HepG2 (cell line): ENCODE measurements around the gene PRM2. TPM values are rescaled to one million over a fixed set of nuclear protein-coding genes. Genes with fewer than 3 reads are reported as not detected.

Source experiments
- ATAC-seq: fragments of 200-7000 bp; cut with Tn5 transposase; 3 replicates; pipeline ENCODE4 v1.9.1; 2020; ENCODE audit warnings: mild to moderate bottlenecking, moderate library complexity
- BruUV-seq: library from RNA; stranded (reverse); fragments of 400-500 nt; replicated peaks from 2 replicates; lab custom pipeline; 2021; lab: Mats Ljungman, UMichigan
- CTCF ChIA-PET: fragments of 300-600 bp; formaldehyde crosslinking; extraction: SDS; loops from one replicate; lab custom pipeline; 2021; ENCODE audit warnings: low total read pairs, inconsistent platforms, low intra/inter-chr PET ratio; lab: Yijun Ruan, JAX
- POLR2A ChIA-PET: fragments of 350-600 bp; sonication (Branson Sonifier 250); formaldehyde crosslinking; loops from one replicate; lab custom pipeline; 2020; ENCODE audit warnings: antibody characterized with exemption, inconsistent platforms; lab: Yijun Ruan, JAX
- DNase-seq: peaks from one replicate; pipeline ENCODE4 v3.0.0-alpha.2; 2015; ENCODE audit warnings: low spot score
- FAIRE-seq: peaks from 3 replicates; lab custom pipeline; 2011; peaks lifted over from hg19 to GRCh38; lab: Jason Lieb, UNC
- H2AFZ ChIP-seq: one replicate; pipeline ENCODE4 v1.6.1; 2011; ENCODE audit warnings: low read length, inconsistent platforms
- H3K27ac ChIP-seq: fragments of 300-600 bp; 3 replicates; pipeline ENCODE4 v1.8.0; 2011; ENCODE audit warnings: mixed run types, mild to moderate bottlenecking, mixed read lengths, low read length, inconsistent platforms; ENCODE audit not compliant: insufficient read depth; ENCODE audit errors: extremely low read length
- H3K27me3 ChIP-seq, 2 experiments: fragments of 200-600 bp in 1 of 2; 2 replicates in 1 of 2; 3 replicates in 1 of 2; pipeline versions ENCODE4 v1.6.0 to v1.8.0; 2011; ENCODE audit warnings: low read length in 2 of 2, mild to moderate bottlenecking in 2 of 2, moderate library complexity in 2 of 2, inconsistent platforms in 1 of 2; ENCODE audit not compliant: insufficient read depth in 2 of 2, control insufficient read depth in 1 of 2
- H3K36me3 ChIP-seq, 2 experiments: fragments of 200-600 bp in 1 of 2; replicated peaks in 1 of 2; 2 replicates in 1 of 2; 3 replicates in 1 of 2; pipeline versions ENCODE4 v1.5.1 to v1.8.0; 2011; ENCODE audit warnings: low read length in 2 of 2, inconsistent platforms in 1 of 2; ENCODE audit not compliant: insufficient read depth in 2 of 2, control insufficient read depth in 1 of 2
- H3K4me1 ChIP-seq: 2 replicates; pipeline ENCODE4 v1.5.1; 2012; ENCODE audit warnings: low read length, inconsistent platforms; ENCODE audit not compliant: insufficient read depth
- H3K4me2 ChIP-seq: 2 replicates; pipeline ENCODE4 v1.6.0; 2011; ENCODE audit warnings: low read depth, low read length, inconsistent platforms
- H3K4me3 ChIP-seq, 3 experiments: fragments of 200-600 bp in 1 of 3; sonication (generic), shearing (Covaris generic) in 1 of 3; replicated peaks in 1 of 3; 2 replicates each; pipeline ENCODE4 v1.5.1; 2011 to 2016; ENCODE audit warnings: low read length in 3 of 3, inconsistent platforms in 2 of 3, low read depth in 2 of 3, mild to moderate bottlenecking in 2 of 3, control low read depth in 1 of 3, mixed read lengths in 1 of 3; ENCODE audit not compliant: insufficient read depth in 1 of 3
- H3K79me2 ChIP-seq: one replicate; pipeline ENCODE4 v1.6.1; 2011; ENCODE audit warnings: low read length, inconsistent platforms; ENCODE audit not compliant: insufficient read depth
- H3K9ac ChIP-seq: 2 replicates; pipeline ENCODE4 v1.6.0; 2011; ENCODE audit warnings: mild to moderate bottlenecking, low read depth, low read length, inconsistent platforms; ENCODE audit not compliant: insufficient read depth
- H3K9me3 ChIP-seq: 2 replicates; pipeline ENCODE4 v1.5.1; 2012; ENCODE audit warnings: mild to moderate bottlenecking, low read length
- H4K20me1 ChIP-seq: 2 replicates; pipeline ENCODE4 v1.6.0; 2011; ENCODE audit warnings: inconsistent platforms, mild to moderate bottlenecking, low read length, moderate library complexity; ENCODE audit not compliant: insufficient read depth
- CEBPB ChIP-seq: IDR thresholded peaks from 2 replicates; pipeline ENCODE4 v1.6.1; 2011; ENCODE audit warnings: low read depth, low read length, improper control_type of control experiment, borderline replicate concordance
- HOXA3 ChIP-seq: sonication (generic); formaldehyde crosslinking; IDR thresholded peaks from 2 replicates; pipeline ENCODE4 v1.5.0; 2020; ENCODE audit warnings: missing genetic modification reagents
- HOXA9 ChIP-seq: sonication (generic); formaldehyde crosslinking; IDR thresholded peaks from 2 replicates; pipeline ENCODE4 v1.8.1; 2022; ENCODE audit warnings: missing genetic modification reagents, mild to moderate bottlenecking, moderate library complexity, borderline replicate concordance
- KDM5B ChIP-seq: sonication (generic); formaldehyde crosslinking; IDR thresholded peaks from 2 replicates; pipeline ENCODE4 v1.4.0; 2020; ENCODE audit warnings: missing genetic modification reagents, mild to moderate bottlenecking, borderline replicate concordance
- NR2F1 ChIP-seq, 2 experiments: fragments of 450-650 bp in 1 of 2; formaldehyde crosslinking in 1 of 2; IDR thresholded peaks; 2 replicates each; pipeline versions ENCODE4 v1.5.0 to v1.6.1; 2016 to 2020; ENCODE audit warnings: mild to moderate bottlenecking in 1 of 2, missing compliant biosample characterization in 1 of 2, missing genetic modification reagents in 1 of 2, moderate library complexity in 1 of 2
- NRL ChIP-seq: sonication (generic); formaldehyde crosslinking; IDR thresholded peaks from 2 replicates; pipeline ENCODE4 v1.5.0; 2020; ENCODE audit warnings: missing genetic modification reagents, mild to moderate bottlenecking, moderate library complexity, borderline replicate concordance
- PCBP1 ChIP-seq: fragments of 200-400 bp; formaldehyde crosslinking; IDR thresholded peaks from 2 replicates; pipeline ENCODE4 v1.6.1; 2017; ENCODE audit warnings: mild to moderate bottlenecking, low read depth, low read length, borderline replicate concordance
- ZNF430 ChIP-seq: sonication (generic); formaldehyde crosslinking; IDR thresholded peaks from 2 replicates; pipeline ENCODE4 v1.9.0; 2021; ENCODE audit warnings: mild to moderate bottlenecking, missing genetic modification reagents
- ZNF747 ChIP-seq: sonication (generic); formaldehyde crosslinking; IDR thresholded peaks from 2 replicates; pipeline ENCODE4 v1.8.1; 2023; ENCODE audit warnings: missing genetic modification reagents, mild to moderate bottlenecking, borderline replicate concordance
- WGBS: methylation state at CpG from one replicate; pipeline ENCODE4 v1.1.6; 2017; ENCODE audit warnings: low lambda C conversion rate; 5-methylcytosine and 5-hydroxymethylcytosine counted together
- in situ Hi-C: cut with HindIII; loops from 2 replicates; pipeline ENCODE4 v1.10.0; 2017; ENCODE audit warnings: low pct_unique_long_range_greater_than_20kb; ENCODE audit not compliant: extremely low pct_ligation_motif_present
- intact Hi-C: fragments of 100-400 bp; cut with micrococcal nuclease; formaldehyde crosslinking; loops from one replicate; pipeline ENCODE4 v1.10.0; 2022; ENCODE audit not compliant: unreplicated experiment
- polyA plus RNA-seq, 8 experiments: library from polyadenylated mRNA; depleted of rRNA in 3 of 8; stranded (reverse) in 7 of 8; unstranded in 1 of 8; fragments of >200 nt; fragmentation: Illumina TruSeq in 4 of 8; extraction: Trizol in 4 of 8; gene quantifications; 2 replicates each; pipeline versions ENCODE4 v1.2.1 to v1.2.3, GENCODE V29; 2011 to 2016; ENCODE audit warnings: low read depth in 4 of 8, missing spikeins in 1 of 8, mixed read lengths in 1 of 8; ENCODE audit not compliant: insufficient read depth in 1 of 8
- total RNA-seq, 5 experiments: library from RNA; depleted of rRNA; stranded (reverse); fragments of >200 nt; fragmentation: Illumina TruSeq; extraction: Trizol; gene quantifications; 2 replicates each; pipeline ENCODE4 v1.2.3, GENCODE V29; 2016; ENCODE audit warnings: low read depth in 1 of 5
- TF ChIP-seq, protein P1 (sequence below): sonication (generic); formaldehyde crosslinking; conservative IDR thresholded peaks from 2 replicates; pipeline ENCODE4 v1.8.1; 2023; ENCODE audit warnings: missing genetic modification reagents
- TF ChIP-seq, protein P2 (sequence below): sonication (generic); formaldehyde crosslinking; IDR thresholded peaks from 2 replicates; pipeline ENCODE4 v1.8.0; 2022; ENCODE audit warnings: missing genetic modification reagents, mild to moderate bottlenecking, moderate library complexity, borderline replicate concordance
- TF ChIP-seq, protein P3 (sequence below): sonication (generic); formaldehyde crosslinking; IDR thresholded peaks from 2 replicates; pipeline ENCODE4 v1.8.0; 2022; ENCODE audit warnings: missing genetic modification reagents, mild to moderate bottlenecking, borderline replicate concordance

PRM2 gene
- total and polyA plus RNA-seq, 2 of the 13 experiments (the other 11 are each of a cell fraction or from before 2014, with no cell fraction given), result 0.54 TPM; not detected in 1

DNA sequence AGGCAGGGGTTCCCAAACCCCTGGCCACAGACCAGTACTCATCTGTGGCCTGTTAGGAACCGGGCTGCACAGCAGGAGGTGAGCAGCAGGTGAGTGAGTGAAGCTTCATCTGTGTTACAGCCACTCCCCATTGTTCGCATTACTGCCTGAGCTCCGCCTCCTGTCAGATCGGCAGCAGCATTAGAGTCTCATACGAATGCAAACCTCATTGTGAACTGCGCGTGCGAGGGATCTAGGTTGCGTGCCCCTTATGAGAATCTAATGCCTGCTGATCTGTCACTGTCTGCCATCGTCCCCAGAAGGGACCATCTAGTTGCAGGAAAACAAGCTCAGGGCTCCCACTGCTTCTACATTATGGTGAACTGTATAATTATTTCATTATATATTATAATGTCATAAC is 43.9 kb upstream of the PRM2 start:
- no peaks in the 10 kb centered on the region for H3K79me2 ChIP-seq
- in situ Hi-C loops, result no loop called here
- CTCF ChIA-PET, result no interaction called here
- 69% methylated on average over 10 of the region's 10 CpGs for WGBS
- ATAC-seq, result no peak
- TF ChIP-seq, protein P1, sequence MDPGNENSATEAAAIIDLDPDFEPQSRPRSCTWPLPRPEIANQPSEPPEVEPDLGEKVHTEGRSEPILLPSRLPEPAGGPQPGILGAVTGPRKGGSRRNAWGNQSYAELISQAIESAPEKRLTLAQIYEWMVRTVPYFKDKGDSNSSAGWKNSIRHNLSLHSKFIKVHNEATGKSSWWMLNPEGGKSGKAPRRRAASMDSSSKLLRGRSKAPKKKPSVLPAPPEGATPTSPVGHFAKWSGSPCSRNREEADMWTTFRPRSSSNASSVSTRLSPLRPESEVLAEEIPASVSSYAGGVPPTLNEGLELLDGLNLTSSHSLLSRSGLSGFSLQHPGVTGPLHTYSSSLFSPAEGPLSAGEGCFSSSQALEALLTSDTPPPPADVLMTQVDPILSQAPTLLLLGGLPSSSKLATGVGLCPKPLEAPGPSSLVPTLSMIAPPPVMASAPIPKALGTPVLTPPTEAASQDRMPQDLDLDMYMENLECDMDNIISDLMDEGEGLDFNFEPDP (CRISPR knock-in tag), result 0 out of 2 replicates have a peak, but pooled peaks have one; percentile 64
- no peak for TF ChIP-seq HOXA9 (CRISPR knock-in tag)
- peak; percentile 5; the same call in 1 of the 2 replicates for TF ChIP-seq NRL
- TF ChIP-seq HOXA3 (CRISPR knock-in tag), result 0 out of 2 replicates have a peak, but pooled peaks have one; percentile 16
- H3K27me3 ChIP-seq, result no peaks in the 10 kb centered on the region
- H3K4me2 ChIP-seq, result no peak overlapping the region
- POLR2A ChIA-PET, result interaction anchor here (0.9 to 2.2 kb wide), 3 partner anchors 11 to 64 kb away, joined by 3 to 10 read pairs (median 3); partner anchors contain the start of gene SOCS1
- H3K36me3 ChIP-seq, result no peaks in the 10 kb centered on the region
- no peak for DNase-seq
- intact Hi-C loops, result no loop called here
- H4K20me1 ChIP-seq, result no peaks in the 10 kb centered on the region
- H3K9me3 ChIP-seq, result no peaks in the 10 kb centered on the region
- no TSS peak for BruUV-seq
- H3K4me3 ChIP-seq, result no peak overlapping the region
- no peak for FAIRE-seq
- H3K9ac ChIP-seq, result no peak overlapping the region
- no peak overlapping the region for H3K27ac ChIP-seq
- H2AFZ ChIP-seq, result no peak overlapping the region
- peaks cover 19% of the 10 kb centered on the region for H3K4me1 ChIP-seq

DNA sequence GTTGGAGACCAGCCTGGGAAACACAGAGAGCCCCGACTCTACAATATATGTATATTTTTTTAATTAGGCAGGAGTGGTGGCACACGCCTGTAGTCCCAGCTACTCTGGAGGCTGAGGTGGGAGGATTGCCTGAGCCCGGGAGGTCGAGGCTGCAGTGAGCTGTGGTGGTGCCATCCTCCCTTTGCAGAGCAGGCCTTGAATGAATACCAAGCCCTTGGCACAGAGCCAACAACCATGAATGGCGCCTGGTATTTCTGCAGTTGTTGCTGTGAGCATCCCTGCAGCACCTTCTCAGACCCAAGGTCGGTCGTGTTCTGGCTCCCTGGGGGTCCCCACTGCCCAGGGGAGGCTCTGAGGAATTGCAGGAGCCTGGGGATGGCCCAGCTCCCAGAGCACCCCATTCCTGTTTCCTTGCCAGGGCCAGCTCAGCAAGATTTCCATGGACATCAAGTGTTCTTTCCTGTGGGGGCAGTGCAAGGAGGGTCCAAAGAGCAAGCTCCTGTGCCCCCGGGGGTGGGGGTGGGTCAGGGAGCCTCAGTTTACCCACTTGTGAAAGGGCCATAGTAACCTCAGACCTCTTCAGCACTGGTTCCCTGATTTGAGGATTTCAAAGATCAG is 43.4 kb upstream of the PRM2 start:
- intact Hi-C loops (no loop called here), in situ Hi-C loops (no loop called here)
- Histone ChIP-seq H3K9me3 (no peaks in the 10 kb centered on the region), H4K20me1 (no peaks in the 10 kb centered on the region), H3K9ac (no peak overlapping the region), H3K4me3 (no peak overlapping the region), H3K27ac (no peak overlapping the region), H3K4me2 (no peak overlapping the region), H3K36me3 (no peaks in the 10 kb centered on the region), H2AFZ (no peak overlapping the region), H3K27me3 (no peaks in the 10 kb centered on the region), H3K4me1 (peaks cover 19% of the 10 kb centered on the region), H3K79me2 (no peaks in the 10 kb centered on the region)
- no TSS peak for BruUV-seq
- WGBS, result 40% methylated on average over 7 of the region's 8 CpGs
- no peak for FAIRE-seq
- DNase-seq, result peak; percentile 60
- ChIA-PET CTCF (no interaction called here), POLR2A (interaction anchor here (2.2 kb wide), 1 partner anchor 63 kb away, joined by 10 read pairs; the partner anchor contains the start of gene SOCS1)
- ATAC-seq, result peak; percentile 20
- no peak for TF ChIP-seq CEBPB
- TF ChIP-seq, protein P2, sequence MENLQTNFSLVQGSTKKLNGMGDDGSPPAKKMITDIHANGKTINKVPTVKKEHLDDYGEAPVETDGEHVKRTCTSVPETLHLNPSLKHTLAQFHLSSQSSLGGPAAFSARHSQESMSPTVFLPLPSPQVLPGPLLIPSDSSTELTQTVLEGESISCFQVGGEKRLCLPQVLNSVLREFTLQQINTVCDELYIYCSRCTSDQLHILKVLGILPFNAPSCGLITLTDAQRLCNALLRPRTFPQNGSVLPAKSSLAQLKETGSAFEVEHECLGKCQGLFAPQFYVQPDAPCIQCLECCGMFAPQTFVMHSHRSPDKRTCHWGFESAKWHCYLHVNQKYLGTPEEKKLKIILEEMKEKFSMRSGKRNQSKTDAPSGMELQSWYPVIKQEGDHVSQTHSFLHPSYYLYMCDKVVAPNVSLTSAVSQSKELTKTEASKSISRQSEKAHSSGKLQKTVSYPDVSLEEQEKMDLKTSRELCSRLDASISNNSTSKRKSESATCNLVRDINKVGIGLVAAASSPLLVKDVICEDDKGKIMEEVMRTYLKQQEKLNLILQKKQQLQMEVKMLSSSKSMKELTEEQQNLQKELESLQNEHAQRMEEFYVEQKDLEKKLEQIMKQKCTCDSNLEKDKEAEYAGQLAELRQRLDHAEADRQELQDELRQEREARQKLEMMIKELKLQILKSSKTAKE (CRISPR knock-in tag), result no peak
- no peak for TF ChIP-seq NR2F1 (CRISPR knock-in tag; IDR thresholded peaks at IDR 0.05)
- TF ChIP-seq KDM5B (CRISPR knock-in tag), result 0 out of 2 replicates have a peak, but pooled peaks have one; percentile 25
- TF ChIP-seq ZNF430 (CRISPR knock-in tag), result no peak
- TF ChIP-seq, protein P3, sequence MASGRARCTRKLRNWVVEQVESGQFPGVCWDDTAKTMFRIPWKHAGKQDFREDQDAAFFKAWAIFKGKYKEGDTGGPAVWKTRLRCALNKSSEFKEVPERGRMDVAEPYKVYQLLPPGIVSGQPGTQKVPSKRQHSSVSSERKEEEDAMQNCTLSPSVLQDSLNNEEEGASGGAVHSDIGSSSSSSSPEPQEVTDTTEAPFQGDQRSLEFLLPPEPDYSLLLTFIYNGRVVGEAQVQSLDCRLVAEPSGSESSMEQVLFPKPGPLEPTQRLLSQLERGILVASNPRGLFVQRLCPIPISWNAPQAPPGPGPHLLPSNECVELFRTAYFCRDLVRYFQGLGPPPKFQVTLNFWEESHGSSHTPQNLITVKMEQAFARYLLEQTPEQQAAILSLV (CRISPR knock-in tag), result no peak
- no peak for TF ChIP-seq ZNF747 (CRISPR knock-in tag)
- 0 out of 2 replicates have a peak, but pooled peaks have one; percentile 22 for TF ChIP-seq PCBP1
